Activated CD8-positive, alpha-beta T cell treated with anti-CD3 and anti-CD28 coated beads, Interleukin-2, amount 10 ng/mL, durations not matched to agents 7 days and 5 days (primary cell): ENCODE data around the gene CD109. TPM values are rescaled to one million over a fixed set of nuclear protein-coding genes. Genes with fewer than 3 reads are reported as not detected.

ENCODE experiments used
- ATAC-seq: fragments of 150-1000 bp; cut with Tn5 transposase; one replicate; pipeline ENCODE4 v1.10.0; 2021; ENCODE audit warnings: moderate library complexity
- CTCF ChIA-PET: fragments of 350-600 bp; sonication (Branson Sonifier 250); formaldehyde crosslinking; loops from one replicate; lab custom pipeline; 2021; ENCODE audit warnings: antibody characterized with exemption; lab: Charles Lee
- POLR2A ChIA-PET: fragments of 350-600 bp; sonication (Branson Sonifier 250); formaldehyde crosslinking; loops from one replicate; lab custom pipeline; 2021; ENCODE audit warnings: antibody characterized with exemption; lab: Charles Lee
- DNase-seq: peaks from one replicate; pipeline ENCODE4 v3.0.0-alpha.2; 2020
- H3K27ac Mint-ChIP-seq: one replicate; pipeline ENCODE4 v1.8.0; 2021; ENCODE audit warnings: mild to moderate bottlenecking, mixed read lengths
- H3K27me3 Mint-ChIP-seq: one replicate; pipeline ENCODE4 v1.8.0; 2021; ENCODE audit warnings: low read depth, mixed read lengths
- H3K36me3 Mint-ChIP-seq: one replicate; pipeline ENCODE4 v1.8.0; 2021; ENCODE audit warnings: low read depth, mixed read lengths
- H3K4me1 Mint-ChIP-seq: one replicate; pipeline ENCODE4 v1.8.0; 2021; ENCODE audit warnings: low read depth, mixed read lengths
- H3K4me3 Mint-ChIP-seq: one replicate; pipeline ENCODE4 v1.8.0; 2021; ENCODE audit warnings: mild to moderate bottlenecking, mixed read lengths
- H3K9me3 Mint-ChIP-seq: one replicate; pipeline ENCODE4 v1.8.0; 2022; ENCODE audit warnings: mixed read lengths; ENCODE audit not compliant: insufficient read depth
- total RNA-seq, 2 experiments: library from RNA; stranded (reverse); gene quantifications; one replicate each; pipeline ENCODE4 v1.2.3, GENCODE V29; 2021

CD109 gene
- total RNA-seq, 2 experiments from 2014 or later, result 4.4 to 5.0 TPM

DNA sequence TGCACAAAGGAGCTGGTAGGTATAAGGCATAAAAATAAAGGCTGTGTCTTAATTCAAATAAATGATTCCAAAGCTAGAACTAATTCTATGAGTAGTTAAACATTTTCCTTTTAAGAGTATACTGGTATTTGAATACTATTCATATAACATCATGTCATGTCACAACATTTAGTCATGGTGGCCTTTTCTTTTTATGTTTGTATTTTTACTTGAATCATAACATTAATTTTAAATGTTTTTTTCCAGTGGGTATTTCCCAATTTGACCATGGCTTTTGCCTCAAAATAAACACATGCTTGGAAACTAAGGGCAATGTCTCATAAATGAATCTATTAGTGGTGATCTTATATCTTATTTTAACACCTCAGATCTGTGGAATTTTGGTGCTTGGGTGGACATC, 177.1 kb downstream of the CD109 start:
- Mint-ChIP-seq H3K27ac (no peak overlapping the region), H3K4me3 (no peak overlapping the region), H3K36me3 (no peaks in the 10 kb centered on the region), H3K4me1 (peaks cover 5% of the 10 kb centered on the region), H3K9me3 (no peaks in the 10 kb centered on the region), H3K27me3 (peaks cover 5% of the 10 kb centered on the region)
- no peak for DNase-seq
- ATAC-seq, result no peak
- CTCF ChIA-PET, result no interaction called here
- POLR2A ChIA-PET, result no interaction called here

Other genes starting within 250 kb of the CD109 start
- 10 to 100 TPM; 32.4 to 33.1 TPM for gene CGAS, start 243.9 kb upstream of the CD109 start, total RNA-seq
- gene MTO1, start 234.5 kb upstream of the CD109 start, total RNA-seq, result 10 to 100 TPM; 51.7 to 54.3 TPM
- 1,000 to 10,000 TPM; 7,075 to 7,486 TPM for gene EEF1A1, start 175.2 kb upstream of the CD109 start, total RNA-seq
- 1 to 10 TPM; 5.0 to 5.7 TPM for gene SLC17A5, start 42.2 kb upstream of the CD109 start, total RNA-seq